Fibroblast of villous mesenchyme (primary cell): ENCODE measurements around the gene RUSF1. TPM values are rescaled to one million over a fixed set of nuclear protein-coding genes. Genes with fewer than 3 reads are reported as not detected.

Source experiments
- DNase-seq: peaks from one replicate; pipeline ENCODE4 v3.0.0-alpha.2; 2010; ENCODE audit warnings: low read depth
- H3K4me3 ChIP-seq: 2 replicates; pipeline ENCODE4 v1.5.1; 2011; ENCODE audit warnings: low read depth, mild to moderate bottlenecking, low read length
- CTCF ChIP-seq: IDR thresholded peaks from 2 replicates; pipeline ENCODE4 v1.5.1; 2012; ENCODE audit warnings: low read depth, mild to moderate bottlenecking, low read length; ENCODE audit not compliant: insufficient read depth
- total RNA-seq: library from RNA; depleted of rRNA; stranded (reverse); fragments of >200 nt; gene quantifications from 2 replicates; pipeline ENCODE4 v1.2.3, GENCODE V29; 2012

The RUSF1 gene
- total RNA-seq, 1 donor = 52.2 TPM

GRCh38 chr16:31502981-31503380, 5.2 kb downstream of the RUSF1 start:
- DNase-seq = peak; percentile 30
- H3K4me3 ChIP-seq = no peak overlapping the region
- no peak for TF ChIP-seq CTCF

- DNase-seq = no peak
- H3K4me3 ChIP-seq = no peak overlapping the region
- no peak for TF ChIP-seq CTCF
Observed at GRCh38 chr16:31501966-31502348, 6.2 kb downstream of the RUSF1 start.

GRCh38 chr16:31501226-31501965, 6.8 kb downstream of the RUSF1 start:
- H3K4me3 ChIP-seq = no peak overlapping the region
- DNase-seq = no peak
- TF ChIP-seq CTCF = no peak

- no peak overlapping the region for H3K4me3 ChIP-seq
- DNase-seq = no peak
- TF ChIP-seq CTCF = no peak
Observed at GRCh38 chr16:31499928-31500327, 8.3 kb downstream of the RUSF1 start.

- TF ChIP-seq CTCF = no peak
- no peak for DNase-seq
- no peak overlapping the region for H3K4me3 ChIP-seq
Observed at GRCh38 chr16:31498493-31498892, 9.7 kb downstream of the RUSF1 start.

GRCh38 chr16:31496670-31497069, 11.5 kb downstream of the RUSF1 start:
- no peak for TF ChIP-seq CTCF
- H3K4me3 ChIP-seq = no peak overlapping the region
- no peak for DNase-seq
